GM18502 (cell line): Measurements from ENCODE around the gene CAND1.

Experiments
- ATAC-seq: cut with Tn5 transposase; IDR thresholded peaks from one replicate; pipeline ENCODE4 v1.9.1; 2021; ENCODE audit warnings: mild to moderate bottlenecking; ENCODE audit not compliant: unreplicated experiment, poor library complexity

Gene CAND1

GRCh38 chr12:67280088-67280487 lies 10.9 kb downstream of the CAND1 start:
- no peak for ATAC-seq

DNA sequence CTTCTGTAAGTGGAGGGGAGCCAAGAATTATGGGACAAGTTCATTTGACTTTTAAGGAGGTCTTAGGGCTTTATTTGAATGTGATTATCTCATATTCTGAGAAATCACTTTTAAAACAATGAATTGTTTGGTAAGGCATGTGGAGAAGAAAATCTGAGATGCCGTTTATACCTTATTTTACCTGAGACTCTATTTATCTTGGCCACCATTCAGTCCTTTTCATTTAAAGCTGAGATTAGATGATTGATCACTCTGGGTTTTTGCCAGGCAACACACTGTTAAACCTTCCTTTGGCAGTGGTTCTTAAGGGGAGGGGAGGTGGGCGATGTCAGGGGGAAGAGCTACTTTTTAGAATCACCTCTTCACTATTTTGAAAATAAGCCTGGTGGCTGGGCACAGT lies 11.4 kb downstream of the CAND1 start:
- no peak for ATAC-seq

GRCh38 chr12:67284561-67284960 lies 15.4 kb downstream of the CAND1 start:
- ATAC-seq, result no peak

- no peak for ATAC-seq
These were observed 17.1 kb downstream of the CAND1 start for GRCh38 chr12:67286257-67286656.

DNA sequence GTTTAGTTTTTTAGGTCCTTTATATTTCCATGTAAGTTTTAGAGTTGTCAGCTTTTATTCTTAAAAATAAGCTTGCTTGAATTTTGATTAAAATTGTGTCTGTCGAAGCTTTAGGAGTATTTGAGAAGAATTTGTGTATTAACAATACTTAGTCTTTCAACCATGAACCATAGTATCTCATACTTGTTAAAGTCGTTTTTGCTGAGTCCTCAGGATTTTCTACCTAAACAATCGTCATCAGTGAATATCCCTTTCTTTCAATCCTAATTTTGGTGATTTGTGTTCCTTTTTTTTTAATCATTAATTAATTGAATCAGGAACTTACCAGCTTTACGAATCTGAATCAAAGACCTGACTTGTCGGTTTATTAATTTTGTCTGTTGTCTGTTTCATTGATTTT lies 18.2 kb downstream of the CAND1 start:
- ATAC-seq, result no peak

DNA sequence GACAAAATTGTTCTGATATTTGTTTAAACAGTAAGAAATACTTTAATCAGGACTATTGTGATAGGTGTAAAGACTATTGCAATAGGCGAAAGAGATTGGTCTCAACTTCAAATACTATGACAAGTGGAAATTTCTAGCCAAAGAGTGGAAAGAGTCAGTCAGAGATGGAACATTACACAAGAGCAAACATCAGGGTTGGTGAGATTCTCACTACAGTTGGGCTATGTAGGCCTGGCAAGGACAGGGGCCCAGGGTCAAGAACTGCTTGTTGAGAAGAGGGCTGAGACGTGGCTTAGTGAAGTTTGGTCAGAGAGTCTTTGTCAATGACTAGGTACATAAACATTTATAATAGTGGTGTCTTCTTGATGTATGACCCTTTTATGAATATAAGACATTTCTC lies 19.4 kb downstream of the CAND1 start:
- ATAC-seq, result no peak

DNA sequence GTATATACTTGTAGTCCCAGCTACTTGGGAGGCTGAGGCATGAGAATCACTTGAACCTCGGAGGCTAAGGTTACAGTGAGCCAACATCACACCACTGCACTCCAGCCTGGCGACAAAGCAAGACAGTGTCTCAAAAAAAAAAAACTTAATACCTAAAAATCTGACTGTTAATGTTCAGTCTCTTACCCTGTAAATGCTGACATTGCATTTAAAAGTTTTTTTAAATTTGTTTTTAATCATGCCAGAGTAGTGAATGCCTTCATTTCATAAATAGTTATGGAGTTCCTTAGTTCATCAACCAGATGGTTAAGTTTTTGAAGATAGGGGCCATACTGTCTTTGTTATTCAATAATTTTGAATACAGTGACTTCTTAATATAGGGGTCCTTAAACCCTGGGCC lies 21.2 kb downstream of the CAND1 start:
- no peak for ATAC-seq

GRCh38 chr12:67299526-67299925 lies 30.4 kb downstream of the CAND1 start:
- no peak for ATAC-seq

- no peak for ATAC-seq
These were observed 30.8 kb downstream of the CAND1 start for GRCh38 chr12:67299926-67300325.

DNA sequence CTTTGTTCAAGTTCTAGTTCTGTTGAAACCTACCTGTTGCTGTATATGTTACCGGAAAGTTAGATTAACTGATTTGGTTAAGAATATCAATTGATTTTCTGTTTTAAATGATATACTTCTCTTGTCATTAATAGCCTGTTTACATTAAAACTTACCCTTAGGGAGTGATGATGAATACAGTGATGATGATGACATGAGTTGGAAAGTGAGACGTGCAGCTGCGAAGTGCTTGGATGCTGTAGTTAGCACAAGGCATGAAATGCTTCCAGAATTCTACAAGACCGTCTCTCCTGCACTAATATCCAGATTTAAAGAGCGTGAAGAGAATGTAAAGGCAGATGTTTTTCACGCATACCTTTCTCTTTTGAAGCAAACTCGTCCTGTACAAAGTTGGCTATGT lies 33.0 kb downstream of the CAND1 start:
- no peak for ATAC-seq

DNA sequence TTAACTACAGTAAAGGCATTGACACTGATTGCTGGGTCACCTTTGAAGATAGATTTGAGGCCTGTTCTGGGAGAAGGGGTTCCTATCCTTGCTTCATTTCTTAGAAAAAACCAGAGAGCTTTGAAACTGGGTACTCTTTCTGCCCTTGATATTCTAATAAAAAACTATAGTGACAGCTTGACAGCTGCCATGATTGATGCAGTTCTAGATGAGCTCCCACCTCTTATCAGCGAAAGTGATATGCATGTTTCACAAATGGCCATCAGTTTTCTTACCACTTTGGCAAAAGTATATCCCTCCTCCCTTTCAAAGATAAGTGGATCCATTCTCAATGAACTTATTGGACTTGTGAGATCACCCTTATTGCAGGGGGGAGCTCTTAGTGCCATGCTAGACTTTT lies 36.4 kb downstream of the CAND1 start:
- ATAC-seq, result no peak

DNA sequence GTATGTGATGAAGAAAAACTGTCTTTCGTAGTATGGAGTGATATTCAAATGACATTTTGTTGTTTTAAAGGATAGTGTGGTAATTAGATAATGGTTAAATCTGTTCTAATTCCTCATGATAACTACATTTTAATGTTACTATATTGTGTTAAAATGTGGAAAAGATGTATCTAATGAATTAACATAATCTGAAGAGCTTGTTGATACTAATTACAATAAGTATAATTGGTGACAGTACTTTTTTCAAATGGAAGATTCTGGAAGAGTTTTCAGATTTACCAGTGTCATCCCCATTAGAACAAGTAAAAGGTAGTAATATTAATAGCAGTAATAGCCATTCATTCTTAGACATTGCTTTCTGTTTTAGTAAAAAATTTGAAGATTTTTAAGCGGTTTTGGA lies 37.6 kb downstream of the CAND1 start:
- no peak for ATAC-seq

DNA sequence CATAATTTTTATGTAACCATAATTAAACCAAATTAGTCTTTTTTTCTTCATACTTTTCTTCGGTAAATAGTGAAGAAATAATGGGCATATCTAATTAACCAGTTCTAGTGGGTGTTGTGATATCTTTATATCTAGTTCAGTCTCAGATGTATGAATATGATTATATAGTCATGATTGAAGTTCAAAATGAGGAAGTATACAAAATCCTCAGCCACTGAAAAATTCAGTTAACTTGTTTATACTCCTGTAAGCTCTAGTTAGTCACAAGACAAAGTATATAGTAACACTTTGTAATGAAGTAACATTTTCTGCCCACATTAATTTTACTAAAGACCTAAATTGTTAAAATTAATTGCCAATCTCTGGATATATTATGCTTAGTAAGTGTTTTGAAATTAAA lies 46.5 kb downstream of the CAND1 start:
- no peak for ATAC-seq

DNA sequence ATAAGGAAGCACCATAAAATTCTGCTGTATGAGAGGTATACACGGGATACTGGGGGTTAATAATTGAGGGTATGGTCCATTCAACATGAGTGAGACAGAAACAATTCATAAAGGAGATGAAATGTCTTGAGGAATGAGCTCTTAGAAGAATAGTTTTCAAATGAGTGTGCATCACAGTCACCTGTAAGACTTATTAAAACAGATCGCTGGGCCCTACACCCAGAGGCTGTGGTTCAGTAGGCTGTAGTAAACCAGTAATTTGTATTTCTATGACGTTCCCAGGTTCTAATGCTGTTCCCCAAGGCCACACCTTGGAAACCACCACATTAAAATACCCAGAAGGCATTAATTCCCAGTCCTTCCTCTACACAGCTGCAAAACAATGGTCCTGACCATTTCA lies 49.6 kb downstream of the CAND1 start:
- ATAC-seq, result no peak

DNA sequence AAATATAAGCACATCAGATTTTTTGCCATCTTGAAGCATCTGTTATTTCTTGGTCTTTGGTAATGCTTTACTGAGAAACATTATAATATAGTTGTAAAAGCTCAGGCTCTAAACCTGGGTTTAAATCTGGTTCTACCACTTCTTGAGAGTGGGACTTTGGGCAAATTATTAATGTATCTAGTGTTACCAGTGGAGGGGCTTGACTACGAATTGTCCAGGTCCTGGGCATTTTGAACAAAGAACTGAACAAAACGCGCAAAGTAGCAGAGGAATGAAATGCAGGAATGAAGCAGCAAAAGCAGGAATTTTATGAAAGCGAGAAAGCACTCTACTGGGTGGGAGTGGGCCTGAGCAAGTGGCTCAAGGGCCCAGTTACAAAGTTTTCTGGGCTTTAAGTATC lies 50.8 kb downstream of the CAND1 start:
- no peak for ATAC-seq

DNA sequence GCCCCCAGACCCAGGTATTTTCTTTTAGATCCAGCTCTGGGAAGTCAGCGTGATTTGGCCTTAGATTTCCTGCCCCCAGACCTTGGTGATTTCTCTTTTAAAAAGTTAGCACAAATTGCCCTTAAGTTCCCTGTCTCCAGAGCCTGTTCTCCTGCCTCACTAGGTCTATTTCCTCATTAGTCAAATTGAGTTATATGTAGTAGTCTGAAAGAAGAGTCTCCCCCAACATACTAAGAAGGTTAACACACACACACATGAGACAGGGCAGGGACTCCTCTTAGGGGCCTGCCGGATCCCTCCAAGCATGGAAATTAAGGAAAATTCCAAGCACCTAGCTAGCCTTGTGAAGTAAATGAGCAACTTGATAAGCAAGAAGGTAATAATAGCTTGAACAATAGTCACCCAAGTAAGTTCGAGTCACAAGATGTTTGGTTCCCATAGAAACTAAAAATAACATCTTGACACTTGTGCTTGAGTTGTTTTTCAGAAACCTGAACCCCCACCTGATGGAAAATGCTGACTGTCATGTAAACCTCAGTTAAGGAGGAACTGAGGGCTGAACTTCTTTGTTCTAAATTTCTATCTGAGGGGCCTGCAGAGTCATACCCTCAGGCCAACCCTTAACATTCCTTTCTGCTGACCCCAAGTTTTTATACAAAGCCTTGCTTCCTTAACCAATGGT lies 51.6 kb downstream of the CAND1 start:
- ATAC-seq, result no peak

- no peak for ATAC-seq
These were observed 53.4 kb downstream of the CAND1 start for GRCh38 chr12:67322580-67322979.

GRCh38 chr12:67323007-67323406 lies 53.8 kb downstream of the CAND1 start:
- ATAC-seq, result no peak

- ATAC-seq, result no peak
These were observed 57.5 kb downstream of the CAND1 start for GRCh38 chr12:67326637-67327036.

GRCh38 chr12:67327466-67327865 lies 58.3 kb downstream of the CAND1 start:
- ATAC-seq, result no peak

DNA sequence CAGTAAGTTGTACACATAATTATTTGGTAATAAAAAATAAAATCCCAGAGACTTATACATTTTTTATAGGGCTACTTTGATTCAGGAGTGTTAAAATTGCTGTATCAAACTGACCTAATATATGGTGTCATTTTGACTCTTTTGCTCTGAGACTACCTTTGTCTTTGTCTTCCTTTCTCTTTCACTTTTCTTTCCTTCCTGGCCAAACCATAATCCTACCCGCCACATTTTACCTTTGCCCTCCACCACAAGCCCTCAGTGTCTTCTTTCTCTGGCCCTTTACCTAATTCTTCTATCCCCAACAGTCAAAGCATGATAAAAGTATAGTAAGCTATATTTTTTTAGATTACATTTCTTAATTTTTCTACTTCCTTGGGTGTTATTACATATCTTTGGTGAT lies 62.0 kb downstream of the CAND1 start:
- ATAC-seq, result no peak

DNA sequence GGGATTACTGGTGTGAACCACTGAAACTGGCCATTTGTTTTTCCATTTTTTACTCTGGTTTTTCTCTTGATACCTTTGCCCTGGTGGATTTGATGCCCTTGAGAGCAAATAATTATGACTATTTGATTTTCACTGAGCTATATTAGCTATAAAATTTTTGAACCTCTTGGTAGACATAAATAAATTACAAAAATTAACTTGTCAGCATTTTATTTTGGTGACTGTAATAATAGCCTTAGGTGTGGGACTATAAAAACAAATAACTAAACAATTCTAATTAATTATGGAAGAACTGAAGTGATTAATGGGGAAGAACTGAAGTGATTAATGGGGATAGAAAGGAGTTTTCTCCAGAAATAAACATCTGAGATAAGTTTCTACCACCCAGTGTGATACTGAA lies 62.7 kb downstream of the CAND1 start:
- no peak for ATAC-seq

GRCh38 chr12:67333649-67334048 lies 64.5 kb downstream of the CAND1 start:
- no peak for ATAC-seq
